ENCODE data around the gene RTP3. TPM values are rescaled to one million over a fixed set of nuclear protein-coding genes. Genes with fewer than 3 reads are reported as not detected.

RTP3 gene
- total and polyA plus RNA-seq, 2 of the 8 experiments (the other 6 are each of a cell fraction or from before 2014, with no cell fraction given) = 0.08 TPM; not detected in 1

DNA sequence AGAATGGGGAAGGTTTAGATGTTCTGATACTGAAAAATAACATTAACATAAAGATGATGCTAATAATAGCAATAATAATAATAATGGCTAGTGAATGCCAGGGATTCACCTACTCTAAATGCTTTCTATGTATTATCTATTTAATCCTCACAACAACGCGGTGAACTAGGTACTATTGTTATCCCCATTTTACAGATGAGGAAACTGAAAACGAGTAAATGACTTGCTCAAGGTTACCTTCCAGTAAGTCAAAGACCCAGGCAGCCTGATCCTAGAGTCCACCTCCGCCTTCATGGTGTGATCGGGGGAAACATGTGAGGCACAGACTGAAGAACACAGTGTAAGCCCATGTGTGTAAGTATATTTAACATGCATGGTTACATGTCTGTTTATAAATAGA, 38.0 kb downstream of the RTP3 start:
- no peak for FAIRE-seq

More for the DNA sequence above, 38.0 kb downstream of the RTP3 start:
- Histone ChIP-seq H3K36me3 (ENCODE audit: control insufficient read depth in 2 of 4, insufficient read depth in 4 of 4, low read length in 3 of 4) (peaks cover 0 to 3% (median under 1%) of the 10 kb centered on the region in 4 experiments; a peak in 3 of 8 replicates), H2BK5ac (ENCODE audit: low read depth, low read length) (no peak overlapping the region), H2BK15ac (ENCODE audit: low read length) (no peak overlapping the region), H3K4ac (replicated peaks; ENCODE audit: insufficient read length, low read depth, low read length) (no peak overlapping the region), H3K9ac (replicated peaks in 1 of 4; ENCODE audit: extremely low read depth in 1 of 4, low read depth in 3 of 4, low read length in 3 of 4) (no peak overlapping the region), H3K23ac (ENCODE audit: insufficient read length) (no peak overlapping the region), H3K79me1 (ENCODE audit: low read depth, low read length) (no peaks in the 10 kb centered on the region), H4K91ac (replicated peaks; ENCODE audit: insufficient read length, low read length) (no peak overlapping the region), H3K27ac (ENCODE audit: low read depth, low read length) (no peak overlapping the region), H2BK20ac (ENCODE audit: low read length) (no peak overlapping the region), H3K23me2 (ENCODE audit: low read depth, low read length) (no peaks in the 10 kb centered on the region), H3K56ac (replicated peaks; ENCODE audit: insufficient read length, low read depth, low read length) (no peak overlapping the region), H2AK5ac (ENCODE audit: low read depth, low read length) (no peak overlapping the region), H4K20me1 (replicated peaks in 1 of 2; ENCODE audit: control insufficient read depth in 1 of 2, insufficient read depth in 2 of 2, low read length in 2 of 2) (no peaks in the 10 kb centered on the region), H4K8ac (ENCODE audit: extremely low read depth, insufficient read depth, low read length) (no peak overlapping the region), H3K14ac (ENCODE audit: insufficient read length) (no peak overlapping the region), H3K18ac (ENCODE audit: extremely low read depth, low read length) (no peak overlapping the region), H3K9me3 (ENCODE audit: insufficient read depth in 2 of 2, low read depth in 1 of 2, low read length in 1 of 2) (no peaks in the 10 kb centered on the region), H2BK120ac (replicated peaks; ENCODE audit: low read depth, low read length) (no peak overlapping the region), H3K79me2 (ENCODE audit: control insufficient read depth in 1 of 2, insufficient read depth in 2 of 2, low read length in 2 of 2) (no peaks in the 10 kb centered on the region), H2AFZ (ENCODE audit: low read length) (no peak overlapping the region), H2BK12ac (ENCODE audit: low read depth, low read length) (no peak overlapping the region), H3K27me3 (replicated peaks in 1 of 4; ENCODE audit: control insufficient read depth in 3 of 4, extremely low read depth in 1 of 4, insufficient read depth in 3 of 4, low read length in 3 of 4) (no peaks in the 10 kb centered on the region), H4K5ac (ENCODE audit: insufficient read length, low read depth, low read length) (no peak overlapping the region), H3K4me2 (ENCODE audit: insufficient read depth in 1 of 2, low read depth in 2 of 2, low read length in 2 of 2) (no peak overlapping the region), H3K4me3 (ENCODE audit: extremely low read depth in 1 of 4, insufficient read depth in 2 of 4, low read depth in 3 of 4, low read length in 4 of 4) (no peak overlapping the region), H3K4me1 (replicated peaks in 1 of 4; ENCODE audit: control insufficient read depth in 3 of 4, insufficient read depth in 4 of 4, low read length in 3 of 4) (peaks cover 0 to 5% (median 4%) of the 10 kb centered on the region in 4 experiments; a peak in 4 of 7 replicates)
- DNase-seq (ENCODE audit: low read depth in 1 of 2, low spot score in 2 of 2) = no peak
- whole genome bisulfite sequencing, 2 experiments (ENCODE audit: extremely low coverage in 1 of 2, insufficient coverage in 1 of 2, insufficient read length in 1 of 2, insufficient replicate concordance in 2 of 2, low coverage in 1 of 2, low lambda C conversion rate in 2 of 2, missing lambda C conversion rate in 1 of 2) = 94% methylated on average over 5 of the region's 5 CpGs; no CpG with 5 or more reads in 1 of the 2 experiments
- CTCF ChIA-PET (ENCODE audit: partially characterized antibody) = no interaction called here
- POLR2A ChIA-PET (ENCODE audit: partially characterized antibody) = no interaction called here
- no peak for TF ChIP-seq JUN (IDR thresholded peaks at IDR 0.05; ENCODE audit: low read depth, low read length)
- no peak for TF ChIP-seq POU5F1 (IDR thresholded peaks at IDR 0.05; ENCODE audit: low read depth, low read length)
- TF ChIP-seq TEAD4 (IDR thresholded peaks at IDR 0.05; ENCODE audit: low read depth, low read length) = no peak
- TF ChIP-seq EZH2 (IDR thresholded peaks at IDR 0.05; ENCODE audit: low read depth, low read length, severe bottlenecking) = no peak
- TF ChIP-seq, protein P1, sequence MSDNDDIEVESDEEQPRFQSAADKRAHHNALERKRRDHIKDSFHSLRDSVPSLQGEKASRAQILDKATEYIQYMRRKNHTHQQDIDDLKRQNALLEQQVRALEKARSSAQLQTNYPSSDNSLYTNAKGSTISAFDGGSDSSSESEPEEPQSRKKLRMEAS (IDR thresholded peaks at IDR 0.05) = no peak
- TF ChIP-seq EP300 (IDR thresholded peaks at IDR 0.05; ENCODE audit: borderline replicate concordance in 1 of 2, low read depth in 2 of 2, low read length in 2 of 2) = no peak
- TF ChIP-seq USF2 (IDR thresholded peaks at IDR 0.05; ENCODE audit: low read length) = no peak
- no peak for TF ChIP-seq TBP (IDR thresholded peaks at IDR 0.05; ENCODE audit: low read depth, low read length)
- TF ChIP-seq NANOG (IDR thresholded peaks at IDR 0.05; ENCODE audit: insufficient read depth, low read depth, low read length, poor library complexity, severe bottlenecking) = no peak
- no peak for TF ChIP-seq BCL11A (IDR thresholded peaks at IDR 0.05; ENCODE audit: low read depth in 2 of 2, low read length in 2 of 2)
- no peak for TF ChIP-seq HDAC6 (IDR thresholded peaks at IDR 0.05; ENCODE audit: low read depth, low read length)
- no peak for TF ChIP-seq POLR2A (IDR thresholded peaks at IDR 0.05; ENCODE audit: control extremely low read depth in 1 of 2, low read depth in 2 of 2, low read length in 2 of 2)
- TF ChIP-seq YY1 (IDR thresholded peaks at IDR 0.05; ENCODE audit: low read depth, low read length) = no peak
- TF ChIP-seq CEBPB (IDR thresholded peaks at IDR 0.05; ENCODE audit: low read depth, low read length) = no peak
